GM12873 (cell line): ENCODE measurements around the gene DMAP1.
A peak's percentile ranks its signal among the peaks of the same experiment; 100 is the strongest.

Experiments used
- CTCF ChIP-seq: IDR thresholded peaks from 2 replicates; pipeline ENCODE4 v1.5.1; 2012; ENCODE audit warnings: low read depth, mild to moderate bottlenecking, moderate library complexity, low read length, control low read depth; ENCODE audit not compliant: insufficient read depth; ENCODE audit errors: missing control alignments

The DMAP1 gene

DNA sequence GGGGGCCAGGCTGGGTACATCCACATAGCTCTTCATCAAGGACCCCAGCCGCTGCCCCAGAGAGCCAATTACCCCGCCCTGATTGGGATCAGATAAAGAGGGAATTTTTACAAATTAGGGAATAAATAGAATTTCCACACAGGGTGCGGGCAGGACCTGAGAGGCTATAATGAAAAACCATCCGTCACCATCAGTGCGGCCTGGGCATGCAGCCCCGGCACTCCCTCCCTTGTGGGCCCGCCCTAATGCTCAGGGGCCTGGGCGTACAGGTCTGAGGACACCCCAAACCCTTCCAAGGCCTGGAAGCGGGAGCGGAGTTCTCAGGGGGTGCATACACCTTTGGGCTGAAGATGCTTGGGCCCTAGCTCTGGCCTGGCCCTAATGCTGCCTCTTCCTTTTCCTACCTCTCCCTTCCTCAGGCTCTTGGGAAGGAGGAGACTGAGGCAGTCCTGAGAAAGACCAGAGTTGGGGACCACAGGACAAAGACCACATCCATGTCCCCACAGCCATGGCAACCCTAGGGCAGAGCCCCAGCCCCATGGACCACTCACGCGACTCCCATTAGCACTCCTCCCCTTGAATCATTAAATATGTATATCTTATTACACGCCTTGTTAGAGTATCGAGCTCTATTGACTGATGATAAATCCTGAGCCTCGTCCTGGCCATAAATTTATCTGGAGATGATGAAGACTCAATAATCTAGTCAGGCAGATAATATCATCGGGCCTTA, 16.3 kb downstream of the DMAP1 start:
- TF ChIP-seq CTCF = no peak

GRCh38 chr1:44230796-44231195, 17.5 kb downstream of the DMAP1 start:
- TF ChIP-seq CTCF = no peak

GRCh38 chr1:44233593-44233992, 20.3 kb downstream of the DMAP1 start:
- TF ChIP-seq CTCF = no peak

- TF ChIP-seq CTCF = no peak
Observed at GRCh38 chr1:44235808-44236207, 22.5 kb downstream of the DMAP1 start.

- TF ChIP-seq CTCF = no peak
Observed at GRCh38 chr1:44236490-44237272, 23.4 kb downstream of the DMAP1 start.

DNA sequence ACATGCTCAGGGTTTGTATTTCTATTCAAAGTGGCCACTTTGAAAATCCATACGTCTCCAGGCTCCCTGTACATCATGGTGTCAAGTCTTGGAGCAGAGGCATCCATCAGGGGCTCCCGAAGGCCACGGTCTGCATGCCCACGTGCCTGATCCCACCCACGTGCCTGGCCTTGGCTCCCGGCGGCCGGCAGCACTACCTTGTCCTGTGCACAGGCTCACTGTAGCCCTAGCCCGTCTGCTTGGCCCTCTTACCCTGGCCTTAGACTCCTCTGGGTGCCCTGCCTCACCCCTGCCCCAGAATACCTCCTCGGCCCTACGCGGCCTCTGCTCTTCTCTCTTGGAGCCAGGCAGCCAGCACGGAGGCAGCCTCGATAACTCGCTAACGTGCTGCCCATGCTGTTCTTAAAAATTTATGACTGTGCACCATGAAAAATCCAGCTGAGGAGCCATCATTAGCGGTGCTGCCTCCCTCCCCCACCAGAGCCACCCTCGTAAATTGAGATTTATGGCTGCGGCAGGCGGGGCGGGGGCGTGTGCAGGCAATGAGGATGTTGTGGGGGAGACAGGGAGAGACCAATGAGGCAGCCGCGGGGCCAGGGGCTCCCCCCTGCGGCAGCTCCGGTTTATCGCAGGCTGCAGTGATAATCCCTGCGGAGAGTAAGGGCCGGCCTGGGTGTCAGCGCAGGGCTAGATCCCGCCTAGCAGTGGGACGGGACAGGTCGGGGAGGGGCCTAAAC, 24.6 kb downstream of the DMAP1 start:
- TF ChIP-seq CTCF = peak; percentile 74

DNA sequence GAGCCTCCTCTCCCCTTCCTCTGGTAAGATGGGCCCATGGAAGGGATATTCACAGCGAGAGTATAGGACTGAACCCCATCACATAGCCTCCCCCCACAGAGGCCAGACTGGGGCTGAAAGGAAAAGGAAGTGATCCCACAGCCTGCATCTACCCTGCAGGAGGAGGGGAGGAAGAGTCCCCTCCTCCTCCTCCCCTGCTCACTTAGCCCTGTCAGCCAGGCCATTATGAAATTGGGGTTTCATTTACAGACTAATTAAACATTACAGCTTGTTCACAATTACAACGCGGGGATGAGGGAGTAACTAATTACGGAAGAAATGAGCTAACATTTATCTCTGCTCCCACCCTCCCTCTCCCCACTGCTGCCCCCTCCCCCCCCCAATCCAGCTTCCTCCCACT, 25.4 kb downstream of the DMAP1 start:
- TF ChIP-seq CTCF = no peak
